H1 (cell line): ENCODE measurements around the gene IRAK3. TPM values are rescaled to one million over a fixed set of nuclear protein-coding genes. Genes with fewer than 3 reads are reported as not detected.

Experiments used
- CTCF ChIA-PET: fragments of 300-600 bp; sonication (Branson Sonifier 250); formaldehyde crosslinking; loops from one replicate; lab custom pipeline; 2021; ENCODE audit not compliant: partially characterized antibody; lab: Charles Lee
- POLR2A ChIA-PET: fragments of 300-600 bp; sonication (Branson Sonifier 250); formaldehyde crosslinking; loops from one replicate; lab custom pipeline; 2021; ENCODE audit warnings: inconsistent platforms; ENCODE audit not compliant: partially characterized antibody; lab: Charles Lee
- DNase-seq, 2 experiments: peaks; one replicate each; pipeline versions ENCODE4 v3.0.0 to v3.0.0-alpha.2; 2010 to 2022; ENCODE audit warnings: low spot score in 2 of 2, low read depth in 1 of 2, mixed read lengths in 1 of 2
- FAIRE-seq: peaks from 2 replicates; lab custom pipeline; 2011; peaks lifted over from hg19 to GRCh38; lab: Jason Lieb, UNC
- H2AFZ ChIP-seq: 2 replicates; pipeline ENCODE4 v1.8.1; 2012; ENCODE audit warnings: low read length, inconsistent platforms
- H2AK5ac ChIP-seq: 2 replicates; pipeline ENCODE4 v1.6.1; 2013; ENCODE audit warnings: low read depth, low read length
- H2BK120ac ChIP-seq: replicated peaks from 2 replicates; pipeline ENCODE3; 2013; ENCODE audit warnings: low read depth, low read length, inconsistent platforms
- H2BK12ac ChIP-seq: 2 replicates; pipeline ENCODE4 v1.6.1; 2013; ENCODE audit warnings: low read depth, low read length
- H2BK15ac ChIP-seq: 2 replicates; pipeline ENCODE4 v1.6.1; 2013; ENCODE audit warnings: low read length
- H2BK20ac ChIP-seq: 2 replicates; pipeline ENCODE4 v1.6.1; 2013; ENCODE audit warnings: low read length
- H2BK5ac ChIP-seq: 2 replicates; pipeline ENCODE4 v1.6.1; 2013; ENCODE audit warnings: low read depth, low read length
- H3K14ac ChIP-seq: 2 replicates; pipeline ENCODE4 v1.6.1; 2013; ENCODE audit warnings: inconsistent platforms; ENCODE audit not compliant: insufficient read length
- H3K18ac ChIP-seq: 2 replicates; pipeline ENCODE4 v1.6.1; 2013; ENCODE audit warnings: low read length; ENCODE audit errors: extremely low read depth
- H3K23ac ChIP-seq: 2 replicates; pipeline ENCODE4 v1.6.1; 2013; ENCODE audit warnings: inconsistent platforms; ENCODE audit not compliant: insufficient read length
- H3K23me2 ChIP-seq: 2 replicates; pipeline ENCODE4 v1.6.1; 2013; ENCODE audit warnings: low read depth, low read length
- H3K27ac ChIP-seq: 2 replicates; pipeline ENCODE4 v1.6.1; 2011; ENCODE audit warnings: low read depth, low read length, inconsistent platforms
- H3K27me3 ChIP-seq, 4 experiments: replicated peaks in 1 of 4; 1 replicate in 1 of 4; 2 replicates in 3 of 4; pipeline versions ENCODE4 v1.6.1 to v1.8.1; 2011 to 2013; ENCODE audit warnings: low read length in 3 of 4, mild to moderate bottlenecking in 3 of 4, inconsistent platforms in 2 of 4, mixed read lengths in 2 of 4, moderate library complexity in 1 of 4; ENCODE audit not compliant: control insufficient read depth in 3 of 4, insufficient read depth in 3 of 4; ENCODE audit errors: extremely low read depth in 1 of 4
- H3K36me3 ChIP-seq, 4 experiments: 2 replicates each; pipeline versions ENCODE4 v1.6.1 to v1.8.1; 2011 to 2013; ENCODE audit warnings: mild to moderate bottlenecking in 4 of 4, low read length in 3 of 4, moderate library complexity in 2 of 4, control low read depth in 1 of 4, inconsistent platforms in 1 of 4; ENCODE audit not compliant: insufficient read depth in 4 of 4, control insufficient read depth in 2 of 4
- H3K4ac ChIP-seq: replicated peaks from 2 replicates; pipeline ENCODE3; 2013; ENCODE audit warnings: low read length, low read depth, mixed read lengths, inconsistent platforms; ENCODE audit not compliant: insufficient read length
- H3K4me1 ChIP-seq, 4 experiments: replicated peaks in 1 of 4; 1 replicate in 1 of 4; 2 replicates in 3 of 4; pipeline versions ENCODE4 v1.6.1 to v1.8.1; 2011 to 2013; ENCODE audit warnings: low read length in 3 of 4, inconsistent platforms in 2 of 4, mixed read lengths in 1 of 4; ENCODE audit not compliant: insufficient read depth in 4 of 4, control insufficient read depth in 3 of 4
- H3K4me2 ChIP-seq, 2 experiments: 2 replicates each; pipeline versions ENCODE4 v1.6.1 to v1.8.1; 2011 to 2013; ENCODE audit warnings: low read depth in 2 of 2, low read length in 2 of 2, control low read depth in 1 of 2, inconsistent platforms in 1 of 2, mild to moderate bottlenecking in 1 of 2; ENCODE audit not compliant: insufficient read depth in 1 of 2
- H3K4me3 ChIP-seq, 4 experiments: fragments of 200-600, 300-600 bp in 1 of 4; sonication (generic), shearing (Covaris generic), sonication (Bioruptor Twin) in 1 of 4; 2 replicates each; pipeline versions ENCODE4 v1.5.1 to v1.8.1; 2011 to 2016; ENCODE audit warnings: low read length in 4 of 4, low read depth in 3 of 4, control low read depth in 2 of 4, inconsistent platforms in 2 of 4, mild to moderate bottlenecking in 2 of 4, mixed read lengths in 1 of 4, moderate library complexity in 1 of 4; ENCODE audit not compliant: insufficient read depth in 2 of 4; ENCODE audit errors: extremely low read depth in 1 of 4
- H3K56ac ChIP-seq: replicated peaks from 2 replicates; pipeline ENCODE3; 2013; ENCODE audit warnings: low read depth, mild to moderate bottlenecking, mixed read lengths, low read length, inconsistent platforms; ENCODE audit not compliant: insufficient read length
- H3K79me1 ChIP-seq: 2 replicates; pipeline ENCODE4 v1.6.1; 2013; ENCODE audit warnings: low read depth, low read length, control low read depth
- H3K79me2 ChIP-seq, 2 experiments: 2 replicates each; pipeline versions ENCODE4 v1.6.1 to v1.8.1; 2012 to 2013; ENCODE audit warnings: low read length in 2 of 2, mild to moderate bottlenecking in 2 of 2, inconsistent platforms in 1 of 2; ENCODE audit not compliant: insufficient read depth in 2 of 2, control insufficient read depth in 1 of 2
- H3K9ac ChIP-seq, 4 experiments: replicated peaks in 1 of 4; 1 replicate in 1 of 4; 2 replicates in 3 of 4; pipeline versions ENCODE4 v1.6.1 to v1.8.1; 2011 to 2013; ENCODE audit warnings: low read depth in 3 of 4, low read length in 3 of 4, control low read depth in 2 of 4, mild to moderate bottlenecking in 2 of 4, moderate library complexity in 2 of 4, inconsistent platforms in 1 of 4; ENCODE audit errors: extremely low read depth in 1 of 4
- H3K9me3 ChIP-seq, 2 experiments: 2 replicates each; pipeline versions ENCODE4 v1.6.1 to v1.8.1; 2012 to 2013; ENCODE audit warnings: mild to moderate bottlenecking in 2 of 2, moderate library complexity in 2 of 2, control low read depth in 1 of 2, inconsistent platforms in 1 of 2, low read depth in 1 of 2, low read length in 1 of 2, mixed read lengths in 1 of 2; ENCODE audit not compliant: insufficient read depth in 2 of 2
- H4K20me1 ChIP-seq, 2 experiments: replicated peaks in 1 of 2; 2 replicates each; pipeline versions ENCODE3 to v1.8.1; 2011 to 2013; ENCODE audit warnings: inconsistent platforms in 2 of 2, low read length in 2 of 2, mild to moderate bottlenecking in 1 of 2; ENCODE audit not compliant: insufficient read depth in 2 of 2, control insufficient read depth in 1 of 2
- H4K5ac ChIP-seq: 2 replicates; pipeline ENCODE4 v1.6.1; 2013; ENCODE audit warnings: low read length, low read depth, mixed read lengths, inconsistent platforms; ENCODE audit not compliant: insufficient read length
- H4K8ac ChIP-seq: 2 replicates; pipeline ENCODE4 v1.8.0; 2013; ENCODE audit warnings: mild to moderate bottlenecking, moderate library complexity, low read length, inconsistent platforms; ENCODE audit not compliant: insufficient read depth; ENCODE audit errors: extremely low read depth
- H4K91ac ChIP-seq: replicated peaks from 2 replicates; pipeline ENCODE3; 2013; ENCODE audit warnings: low read length, mixed read lengths, inconsistent platforms; ENCODE audit not compliant: insufficient read length
- CBX8 ChIP-seq: fragments of 300-800, 300-1000 bp; sonication (generic); IDR thresholded peaks from 2 replicates; pipeline ENCODE4 v1.7.1; 2016; ENCODE audit warnings: low read depth, low read length, borderline replicate concordance
- FOSL1 ChIP-seq: IDR thresholded peaks from 2 replicates; pipeline ENCODE4 v1.6.1; 2011; ENCODE audit warnings: mild to moderate bottlenecking, low read depth, low read length, moderate library complexity; ENCODE audit not compliant: insufficient read depth
- POLR2AphosphoS5 ChIP-seq: IDR thresholded peaks from 2 replicates; pipeline ENCODE4 v1.6.1; 2011; ENCODE audit warnings: low read depth, low read length
- RFX5 ChIP-seq: IDR thresholded peaks from 2 replicates; pipeline ENCODE4 v1.6.1; 2011; ENCODE audit warnings: low read depth, low read length, improper control_type of control experiment, borderline replicate concordance
- SIRT6 ChIP-seq: IDR thresholded peaks from one replicate; pipeline ENCODE4 v1.7.1; 2012; ENCODE audit warnings: low read length, inconsistent platforms
- SP1 ChIP-seq: IDR thresholded peaks from 2 replicates; pipeline ENCODE4 v1.6.1; 2011; ENCODE audit warnings: low read depth, low read length
- TEAD4 ChIP-seq: IDR thresholded peaks from 2 replicates; pipeline ENCODE4 v1.6.1; 2012; ENCODE audit warnings: low read depth, low read length, inconsistent platforms, mixed read lengths
- WGBS, 2 experiments: shearing (Covaris generic) in 1 of 2; methylation state at CpG; one replicate each; pipeline versions ENCODE4 v1.1.6 to v1.1.7; 2013 to 2015; ENCODE audit warnings: low lambda C conversion rate in 2 of 2, mixed read lengths in 2 of 2, inconsistent platforms in 1 of 2, low coverage in 1 of 2, missing lambda C conversion rate in 1 of 2; ENCODE audit not compliant: insufficient replicate concordance in 2 of 2, insufficient coverage in 1 of 2, insufficient read length in 1 of 2; ENCODE audit errors: extremely low coverage in 1 of 2, missing lambda C conversion rate in 1 of 2; 5-methylcytosine and 5-hydroxymethylcytosine counted together
- polyA plus RNA-seq, 7 experiments: library from polyadenylated mRNA; depleted of rRNA in 3 of 7; stranded (reverse) in 5 of 7; unstranded in 2 of 7; fragments of >200 nt in 5 of 7; fragments of 200-250 nt in 2 of 7; gene quantifications; 1 replicate in 5 of 7; 2 replicates in 1 of 7; 4 replicates in 1 of 7; pipeline versions ENCODE4 v1.2.1 to v1.2.3, GENCODE V29; 2011 to 2013; ENCODE audit warnings: missing spikeins in 2 of 7, mixed read lengths in 2 of 7
- total RNA-seq: library from RNA; stranded (reverse); fragmentation: NEBNext Ultra II Directional; extraction: Animal tissue kit (Norgen Biotek cat#: 25700); gene quantifications from 2 replicates; pipeline ENCODE4 v1.2.1, GENCODE V29; 2021
- TF ChIP-seq, protein P1 (sequence below): IDR thresholded peaks from 2 replicates; pipeline ENCODE4 v1.6.1; 2012; ENCODE audit warnings: inconsistent platforms

IRAK3 gene
- total and polyA plus RNA-seq, 2 of the 8 experiments (the other 6 are each of a cell fraction or from before 2014, with no cell fraction given) = 0.51 to 2.2 TPM

DNA sequence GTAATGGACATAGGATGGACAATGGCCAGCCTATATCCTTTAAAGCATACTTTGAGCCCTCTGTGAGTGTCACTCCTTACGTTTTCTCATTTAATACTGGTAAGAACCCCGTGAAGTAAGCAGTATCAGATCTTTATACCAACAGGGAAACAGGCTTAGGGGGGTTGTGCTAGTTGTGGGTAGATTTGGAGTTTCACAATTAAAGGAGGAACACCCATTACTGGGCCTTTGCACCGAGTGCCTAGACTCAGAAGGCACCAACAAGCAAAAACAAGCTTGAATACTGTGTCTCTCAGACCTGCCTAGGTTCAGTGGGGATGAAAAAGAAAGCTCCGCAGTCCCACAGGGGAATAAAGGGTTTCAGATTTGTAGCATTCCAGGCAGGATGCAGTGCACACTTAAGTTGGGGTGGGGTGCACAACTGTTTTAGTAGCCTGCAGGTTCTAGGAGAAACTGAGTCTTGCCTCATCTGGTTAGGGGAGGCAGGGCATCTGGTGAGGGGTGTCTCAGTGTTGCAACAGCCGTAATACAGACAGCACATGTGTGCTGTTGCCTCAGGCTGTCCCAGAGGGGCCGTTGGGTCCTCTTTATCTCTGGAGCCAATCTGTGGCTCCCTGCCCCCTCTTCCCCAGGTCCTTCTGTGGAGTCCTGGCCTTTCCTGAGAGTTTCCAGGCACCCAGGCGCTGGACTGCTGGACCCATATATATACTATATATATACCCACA is 51.2 kb downstream of the IRAK3 start:
- Histone ChIP-seq H2AFZ (peak overlapping the region; percentile 57; the same call in 1 of the 2 replicates), H2AK5ac (no peak overlapping the region), H2BK20ac (no peak overlapping the region), H4K20me1 (no peaks in the 10 kb centered on the region), H3K79me1 (no peaks in the 10 kb centered on the region), H3K23me2 (no peaks in the 10 kb centered on the region), H4K8ac (no peak overlapping the region), H4K91ac (no peak overlapping the region), H3K4me1 (peaks cover 0 to 11% (median 3%) of the 10 kb centered on the region in 4 experiments; a peak in 3 of 7 replicates), H3K14ac (no peak overlapping the region), H3K36me3 (no peaks in the 10 kb centered on the region), H3K79me2 (no peaks in the 10 kb centered on the region), H3K4me3 (no peak overlapping the region), H3K9me3 (no peaks in the 10 kb centered on the region), H3K56ac (no peak overlapping the region), H2BK15ac (no peak overlapping the region), H3K18ac (no peak overlapping the region), H3K23ac (no peak overlapping the region), H3K27me3 (peaks cover 0 to 1% (median 0%) of the 10 kb centered on the region in 4 experiments; a peak in 1 of 7 replicates), H3K9ac (no peak overlapping the region), H2BK12ac (no peak overlapping the region), H2BK120ac (no peak overlapping the region), H3K4ac (no peak overlapping the region), H3K27ac (no peak overlapping the region), H3K4me2 (no peak overlapping the region), H2BK5ac (no peak overlapping the region; the same call in 1 of the 2 replicates), H4K5ac (no peak overlapping the region)
- no peak for DNase-seq
- 92% methylated on average over 7 of the region's 7 CpGs; no CpG with 5 or more reads in 1 of the 2 experiments for WGBS, 2 experiments
- no peak for FAIRE-seq
- ChIA-PET POLR2A (no interaction called here), CTCF (no interaction called here)
- no peak for TF ChIP-seq SIRT6
- TF ChIP-seq, protein P1, sequence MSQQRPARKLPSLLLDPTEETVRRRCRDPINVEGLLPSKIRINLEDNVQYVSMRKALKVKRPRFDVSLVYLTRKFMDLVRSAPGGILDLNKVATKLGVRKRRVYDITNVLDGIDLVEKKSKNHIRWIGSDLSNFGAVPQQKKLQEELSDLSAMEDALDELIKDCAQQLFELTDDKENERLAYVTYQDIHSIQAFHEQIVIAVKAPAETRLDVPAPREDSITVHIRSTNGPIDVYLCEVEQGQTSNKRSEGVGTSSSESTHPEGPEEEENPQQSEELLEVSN = no peak
- TF ChIP-seq SP1 = no peak
- no peak for TF ChIP-seq TEAD4
- TF ChIP-seq POLR2AphosphoS5 = no peak
- no peak for TF ChIP-seq RFX5
- TF ChIP-seq FOSL1 = no peak
- TF ChIP-seq CBX8 = no peak
